Limb (tissue), 2 donors: ENCODE results near the gene OXLD1.

Experiments used
- DNase-seq, 2 donors: peaks; one replicate each; pipeline ENCODE4 v3.0.0-alpha.2; 2016; ENCODE audit errors: extremely low spot score in 2 of 2

OXLD1 gene

GRCh38 chr17:81616877-81617276, 49.5 kb downstream of the OXLD1 start:
- DNase-seq: no peak

GRCh38 chr17:81615401-81615930, 50.9 kb downstream of the OXLD1 start:
- no peak for DNase-seq
